OCI-LY1 (cell line): ENCODE measurements around the gene RAET1G.

Experiments used
- CTCF ChIP-seq: fragments of 200-600 bp; sonication (generic), shearing (Covaris generic); IDR thresholded peaks from 2 replicates; pipeline ENCODE4 v1.5.1; 2017; ENCODE audit warnings: mild to moderate bottlenecking, antibody characterized with exemption, low read length, moderate library complexity, mixed read lengths
- EZH2 ChIP-seq: fragments of 200-600 bp; sonication (generic), shearing (Covaris generic); IDR thresholded peaks from 2 replicates; pipeline ENCODE4 v1.8.0; 2017; ENCODE audit warnings: borderline replicate concordance, mixed run types, mild to moderate bottlenecking, antibody characterized with exemption, low read length, moderate library complexity, mixed read lengths

DNA sequence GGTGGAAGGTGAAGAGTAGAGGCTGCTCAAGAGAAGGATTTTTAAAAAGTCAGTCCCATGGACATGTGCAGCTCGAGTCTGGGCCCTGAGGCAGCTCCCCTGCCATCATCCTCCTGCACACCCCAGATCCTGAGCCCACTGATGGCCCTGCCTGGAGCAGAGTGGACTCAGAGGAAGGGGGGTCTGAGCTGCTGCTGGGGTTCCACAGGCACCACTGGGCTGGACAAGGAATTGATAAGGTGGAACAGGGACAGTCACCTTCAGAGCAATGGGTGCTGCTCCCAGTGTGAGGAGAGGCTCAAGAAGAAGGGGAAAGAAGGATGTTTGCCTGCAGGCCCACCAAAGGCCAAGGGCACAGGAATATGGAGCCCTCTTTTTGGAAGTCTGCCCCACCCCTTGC, 25.1 kb upstream of the RAET1G start:
- TF ChIP-seq CTCF (no peak), EZH2 (no peak)
